ENCODE measurements around the gene LEP.

The LEP gene

GRCh38 chr7:128240696-128241386 lies at the start of gene LEP:
TSS of gene LEP (plus strand) at chr7:128241278. CDS start at chr7:128252019, 10,741 bp downstream.
- Histone ChIP-seq H3K4me3 (ENCODE audit: low read depth, low read length) (no peak within 1 kb of the TSS), H3K36me3 (ENCODE audit: insufficient read depth, low read length) (no peaks in the 10 kb centered on the region), H3K27ac (ENCODE audit: low read depth, low read length) (no peak within 1 kb of the TSS), H2AFZ (ENCODE audit: low read length, unreplicated experiment) (no peak within 1 kb of the TSS), H3K79me2 (ENCODE audit: control insufficient read depth, insufficient read depth, low read length, unreplicated experiment) (no peaks in the 10 kb centered on the region), H3K27me3 (ENCODE audit: insufficient read depth, low read length) (peaks cover 32% of the 10 kb centered on the region), H3K4me1 (ENCODE audit: control insufficient read depth, insufficient read depth, low read length, unreplicated experiment) (peaks cover 12% of the 10 kb centered on the region)

GRCh38 chr7:128192497-128193142 lies 48.5 kb upstream of the LEP start:
- H3K79me2 ChIP-seq (ENCODE audit: control insufficient read depth, insufficient read depth, low read length, unreplicated experiment): no peaks in the 10 kb centered on the region
- H3K4me3 ChIP-seq (ENCODE audit: low read depth, low read length): no peak overlapping the region
- H3K27ac ChIP-seq (ENCODE audit: low read depth, low read length): no peak overlapping the region
- H3K4me1 ChIP-seq (ENCODE audit: control insufficient read depth, insufficient read depth, low read length, unreplicated experiment): no peaks in the 10 kb centered on the region
- H2AFZ ChIP-seq (ENCODE audit: low read length, unreplicated experiment): no peak overlapping the region
- peaks cover 56% of the 10 kb centered on the region for H3K27me3 ChIP-seq (ENCODE audit: insufficient read depth, low read length)
- H3K36me3 ChIP-seq (ENCODE audit: insufficient read depth, low read length): no peaks in the 10 kb centered on the region

- H3K36me3 ChIP-seq (ENCODE audit: insufficient read depth, low read length): no peaks in the 10 kb centered on the region
- H3K27ac ChIP-seq (ENCODE audit: low read depth, low read length): no peak overlapping the region
These were observed 46.4 kb upstream of the LEP start for GRCh38 chr7:128194533-128195282.

GRCh38 chr7:128197589-128197988 lies 43.5 kb upstream of the LEP start:
- Histone ChIP-seq H3K4me3 (ENCODE audit: low read depth, low read length) (no peak overlapping the region), H3K27me3 (ENCODE audit: insufficient read depth, low read length) (peaks cover 46% of the 10 kb centered on the region), H3K27ac (ENCODE audit: low read depth, low read length) (no peak overlapping the region), H2AFZ (ENCODE audit: low read length, unreplicated experiment) (no peak overlapping the region), H3K79me2 (ENCODE audit: control insufficient read depth, insufficient read depth, low read length, unreplicated experiment) (no peaks in the 10 kb centered on the region), H3K36me3 (ENCODE audit: insufficient read depth, low read length) (no peaks in the 10 kb centered on the region), H3K4me1 (ENCODE audit: control insufficient read depth, insufficient read depth, low read length, unreplicated experiment) (no peaks in the 10 kb centered on the region)

More at GRCh38 chr7:128194533-128195282, 46.4 kb upstream of the LEP start:
- H3K27me3 ChIP-seq (ENCODE audit: insufficient read depth, low read length): peaks cover 46% of the 10 kb centered on the region
- H3K79me2 ChIP-seq (ENCODE audit: control insufficient read depth, insufficient read depth, low read length, unreplicated experiment): no peaks in the 10 kb centered on the region
- no peaks in the 10 kb centered on the region for H3K4me1 ChIP-seq (ENCODE audit: control insufficient read depth, insufficient read depth, low read length, unreplicated experiment)
- no peak overlapping the region for H3K4me3 ChIP-seq (ENCODE audit: low read depth, low read length)
- no peak overlapping the region for H2AFZ ChIP-seq (ENCODE audit: low read length, unreplicated experiment)

GRCh38 chr7:128197989-128198580 lies 43.0 kb upstream of the LEP start:
- H3K4me1 ChIP-seq (ENCODE audit: control insufficient read depth, insufficient read depth, low read length, unreplicated experiment): no peaks in the 10 kb centered on the region
- peaks cover 46% of the 10 kb centered on the region for H3K27me3 ChIP-seq (ENCODE audit: insufficient read depth, low read length)
- no peak overlapping the region for H3K27ac ChIP-seq (ENCODE audit: low read depth, low read length)
- H3K79me2 ChIP-seq (ENCODE audit: control insufficient read depth, insufficient read depth, low read length, unreplicated experiment): no peaks in the 10 kb centered on the region
- H3K36me3 ChIP-seq (ENCODE audit: insufficient read depth, low read length): no peaks in the 10 kb centered on the region
- no peak overlapping the region for H3K4me3 ChIP-seq (ENCODE audit: low read depth, low read length)
- H2AFZ ChIP-seq (ENCODE audit: low read length, unreplicated experiment): no peak overlapping the region

GRCh38 chr7:128200376-128200775 lies 40.7 kb upstream of the LEP start:
- Histone ChIP-seq H3K79me2 (ENCODE audit: control insufficient read depth, insufficient read depth, low read length, unreplicated experiment) (no peaks in the 10 kb centered on the region), H3K27me3 (ENCODE audit: insufficient read depth, low read length) (peaks cover 52% of the 10 kb centered on the region), H3K4me3 (ENCODE audit: low read depth, low read length) (no peak overlapping the region)

GRCh38 chr7:128201067-128201689 lies 39.9 kb upstream of the LEP start:
- H3K36me3 ChIP-seq (ENCODE audit: insufficient read depth, low read length): no peaks in the 10 kb centered on the region
- H3K4me3 ChIP-seq (ENCODE audit: low read depth, low read length): no peak overlapping the region
- H3K79me2 ChIP-seq (ENCODE audit: control insufficient read depth, insufficient read depth, low read length, unreplicated experiment): no peaks in the 10 kb centered on the region
- peaks cover 52% of the 10 kb centered on the region for H3K27me3 ChIP-seq (ENCODE audit: insufficient read depth, low read length)
- H3K27ac ChIP-seq (ENCODE audit: low read depth, low read length): no peak overlapping the region
- no peaks in the 10 kb centered on the region for H3K4me1 ChIP-seq (ENCODE audit: control insufficient read depth, insufficient read depth, low read length, unreplicated experiment)
- no peak overlapping the region for H2AFZ ChIP-seq (ENCODE audit: low read length, unreplicated experiment)

More at GRCh38 chr7:128200376-128200775, 40.7 kb upstream of the LEP start:
- Histone ChIP-seq H3K4me1 (ENCODE audit: control insufficient read depth, insufficient read depth, low read length, unreplicated experiment) (no peaks in the 10 kb centered on the region), H2AFZ (ENCODE audit: low read length, unreplicated experiment) (no peak overlapping the region), H3K27ac (ENCODE audit: low read depth, low read length) (no peak overlapping the region), H3K36me3 (ENCODE audit: insufficient read depth, low read length) (no peaks in the 10 kb centered on the region)

GRCh38 chr7:128201690-128202085 lies 39.4 kb upstream of the LEP start:
- Histone ChIP-seq H3K27ac (ENCODE audit: low read depth, low read length) (no peak overlapping the region), H3K4me1 (ENCODE audit: control insufficient read depth, insufficient read depth, low read length, unreplicated experiment) (no peaks in the 10 kb centered on the region), H3K27me3 (ENCODE audit: insufficient read depth, low read length) (peaks cover 52% of the 10 kb centered on the region), H3K4me3 (ENCODE audit: low read depth, low read length) (no peak overlapping the region), H2AFZ (ENCODE audit: low read length, unreplicated experiment) (no peak overlapping the region), H3K36me3 (ENCODE audit: insufficient read depth, low read length) (no peaks in the 10 kb centered on the region), H3K79me2 (ENCODE audit: control insufficient read depth, insufficient read depth, low read length, unreplicated experiment) (no peaks in the 10 kb centered on the region)

- H2AFZ ChIP-seq (ENCODE audit: low read length, unreplicated experiment): no peak overlapping the region
- peaks cover 58% of the 10 kb centered on the region for H3K27me3 ChIP-seq (ENCODE audit: insufficient read depth, low read length)
- H3K36me3 ChIP-seq (ENCODE audit: insufficient read depth, low read length): no peaks in the 10 kb centered on the region
- H3K4me1 ChIP-seq (ENCODE audit: control insufficient read depth, insufficient read depth, low read length, unreplicated experiment): no peaks in the 10 kb centered on the region
- H3K79me2 ChIP-seq (ENCODE audit: control insufficient read depth, insufficient read depth, low read length, unreplicated experiment): no peaks in the 10 kb centered on the region
- no peak overlapping the region for H3K4me3 ChIP-seq (ENCODE audit: low read depth, low read length)
- H3K27ac ChIP-seq (ENCODE audit: low read depth, low read length): no peak overlapping the region
These were observed 38.7 kb upstream of the LEP start for GRCh38 chr7:128202287-128202957.

- Histone ChIP-seq H3K4me3 (ENCODE audit: low read depth, low read length) (no peak overlapping the region), H3K79me2 (ENCODE audit: control insufficient read depth, insufficient read depth, low read length, unreplicated experiment) (no peaks in the 10 kb centered on the region), H2AFZ (ENCODE audit: low read length, unreplicated experiment) (no peak overlapping the region), H3K4me1 (ENCODE audit: control insufficient read depth, insufficient read depth, low read length, unreplicated experiment) (no peaks in the 10 kb centered on the region), H3K27me3 (ENCODE audit: insufficient read depth, low read length) (peaks cover 58% of the 10 kb centered on the region), H3K36me3 (ENCODE audit: insufficient read depth, low read length) (no peaks in the 10 kb centered on the region), H3K27ac (ENCODE audit: low read depth, low read length) (no peak overlapping the region)
These were observed 38.0 kb upstream of the LEP start for GRCh38 chr7:128203047-128203491.
